ENCODE measurements around the gene MRPL23. TPM values are rescaled to one million over a fixed set of nuclear protein-coding genes. Genes with fewer than 3 reads are reported as not detected.

The MRPL23 gene
- total RNA-seq, 4 donors from 2014 or later: 93.3 to 116 (median 95.0) TPM

DNA sequence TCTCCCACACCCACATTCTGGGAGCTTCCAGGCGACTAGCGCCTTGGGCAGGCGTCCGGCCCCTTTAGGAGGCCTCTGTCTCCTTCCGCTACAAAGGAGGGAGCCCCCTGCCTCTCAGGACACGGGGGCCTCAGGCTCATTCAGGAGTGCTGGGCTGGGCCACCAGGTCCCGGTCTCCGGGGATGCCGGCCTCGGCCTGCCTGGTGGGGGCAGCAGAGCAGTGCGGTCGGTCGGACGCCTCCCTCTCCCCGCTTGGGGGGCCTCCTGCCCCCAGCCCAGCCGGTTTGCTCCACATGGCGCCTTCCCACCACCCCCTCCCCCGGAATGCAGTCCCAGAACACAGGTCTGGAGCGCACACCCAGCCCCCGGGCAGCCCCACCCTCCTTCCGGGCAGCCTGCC lies 21.9 kb downstream of the MRPL23 start:
- Histone ChIP-seq H3K4me3 (no peak overlapping the region), H3K27ac (no peak overlapping the region), H3K36me3 (no peaks in the 10 kb centered on the region), H3K9me3 (no peaks in the 10 kb centered on the region), H3K4me1 (no peaks in the 10 kb centered on the region), H3K27me3 (no peaks in the 10 kb centered on the region)
- DNase-seq: no peak
- TF ChIP-seq, protein P1, sequence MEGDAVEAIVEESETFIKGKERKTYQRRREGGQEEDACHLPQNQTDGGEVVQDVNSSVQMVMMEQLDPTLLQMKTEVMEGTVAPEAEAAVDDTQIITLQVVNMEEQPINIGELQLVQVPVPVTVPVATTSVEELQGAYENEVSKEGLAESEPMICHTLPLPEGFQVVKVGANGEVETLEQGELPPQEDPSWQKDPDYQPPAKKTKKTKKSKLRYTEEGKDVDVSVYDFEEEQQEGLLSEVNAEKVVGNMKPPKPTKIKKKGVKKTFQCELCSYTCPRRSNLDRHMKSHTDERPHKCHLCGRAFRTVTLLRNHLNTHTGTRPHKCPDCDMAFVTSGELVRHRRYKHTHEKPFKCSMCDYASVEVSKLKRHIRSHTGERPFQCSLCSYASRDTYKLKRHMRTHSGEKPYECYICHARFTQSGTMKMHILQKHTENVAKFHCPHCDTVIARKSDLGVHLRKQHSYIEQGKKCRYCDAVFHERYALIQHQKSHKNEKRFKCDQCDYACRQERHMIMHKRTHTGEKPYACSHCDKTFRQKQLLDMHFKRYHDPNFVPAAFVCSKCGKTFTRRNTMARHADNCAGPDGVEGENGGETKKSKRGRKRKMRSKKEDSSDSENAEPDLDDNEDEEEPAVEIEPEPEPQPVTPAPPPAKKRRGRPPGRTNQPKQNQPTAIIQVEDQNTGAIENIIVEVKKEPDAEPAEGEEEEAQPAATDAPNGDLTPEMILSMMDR (IDR thresholded peaks at IDR 0.05): no peak
- no peak for TF ChIP-seq POLR2A (IDR thresholded peaks at IDR 0.05)

- Histone ChIP-seq H3K36me3 (no peaks in the 10 kb centered on the region), H3K4me3 (no peak overlapping the region), H3K4me1 (no peaks in the 10 kb centered on the region), H3K27me3 (no peaks in the 10 kb centered on the region), H3K9me3 (no peaks in the 10 kb centered on the region), H3K27ac (no peak overlapping the region)
- no peak for TF ChIP-seq POLR2A (IDR thresholded peaks at IDR 0.05)
- TF ChIP-seq, protein P1 (IDR thresholded peaks at IDR 0.05): no peak
- DNase-seq: no peak
These were observed 22.6 kb downstream of the MRPL23 start for GRCh38 chr11:1969776-1970175.

GRCh38 chr11:1970956-1971355 lies 23.8 kb downstream of the MRPL23 start:
- no peak for TF ChIP-seq POLR2A (IDR thresholded peaks at IDR 0.05)
- TF ChIP-seq, protein P1 (IDR thresholded peaks at IDR 0.05): no peak
- Histone ChIP-seq H3K4me3 (no peak overlapping the region), H3K9me3 (no peaks in the 10 kb centered on the region), H3K27me3 (no peaks in the 10 kb centered on the region), H3K27ac (no peak overlapping the region), H3K4me1 (no peaks in the 10 kb centered on the region), H3K36me3 (no peaks in the 10 kb centered on the region)
- no peak for DNase-seq

GRCh38 chr11:1975185-1975584 lies 28.1 kb downstream of the MRPL23 start:
- DNase-seq: no peak
- Histone ChIP-seq H3K4me1 (no peaks in the 10 kb centered on the region), H3K36me3 (no peaks in the 10 kb centered on the region), H3K9me3 (no peaks in the 10 kb centered on the region), H3K4me3 (no peak overlapping the region), H3K27ac (no peak overlapping the region), H3K27me3 (no peaks in the 10 kb centered on the region)
- TF ChIP-seq POLR2A (IDR thresholded peaks at IDR 0.05): no peak
- TF ChIP-seq, protein P1 (IDR thresholded peaks at IDR 0.05): no peak

GRCh38 chr11:1978720-1979473 lies 31.8 kb downstream of the MRPL23 start:
- TF ChIP-seq, protein P1 (IDR thresholded peaks at IDR 0.05): no peak
- no peak for TF ChIP-seq POLR2A (IDR thresholded peaks at IDR 0.05)
- Histone ChIP-seq H3K27me3 (no peaks in the 10 kb centered on the region), H3K36me3 (no peaks in the 10 kb centered on the region), H3K4me3 (no peak overlapping the region), H3K27ac (no peak overlapping the region), H3K9me3 (no peaks in the 10 kb centered on the region), H3K4me1 (no peaks in the 10 kb centered on the region)
- DNase-seq: no peak
